ENCODE results near the gene FZD8. TPM values are rescaled to one million over a fixed set of nuclear protein-coding genes. Genes with fewer than 3 reads are reported as not detected.
A peak's percentile ranks its signal among the peaks of the same experiment; 100 is the strongest.

FZD8 gene
- total RNA-seq, 1 donor from 2014 or later, result 17.2 TPM

DNA sequence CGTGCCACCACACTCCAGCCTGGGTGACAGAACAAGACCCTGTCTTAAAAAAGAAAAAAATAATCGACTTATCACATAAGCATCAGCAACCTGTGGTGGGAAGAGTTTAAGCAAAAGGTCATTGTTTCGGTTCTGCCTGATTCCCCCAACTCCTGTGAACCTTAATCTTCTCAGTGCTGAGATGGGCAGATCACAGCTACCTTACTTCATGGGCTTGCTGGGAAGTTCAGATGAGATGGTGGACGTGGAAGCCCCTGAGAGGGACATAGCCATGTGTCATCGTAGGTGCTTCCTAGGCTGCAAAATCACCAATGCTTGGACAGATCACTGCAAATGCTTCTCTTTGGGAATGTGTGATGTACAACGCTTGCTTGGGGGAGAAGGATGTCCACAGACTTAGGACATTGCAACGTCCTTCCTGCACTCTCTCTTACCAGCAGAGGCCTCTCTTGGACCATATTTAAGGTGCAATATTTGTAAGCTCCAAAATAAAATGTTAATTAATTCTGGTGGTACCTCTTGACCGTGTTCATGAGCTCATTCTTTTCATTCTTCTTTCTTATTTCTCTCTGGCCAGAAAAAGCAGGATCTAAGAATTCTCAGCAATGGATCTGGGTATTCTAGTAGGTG, 28.4 kb downstream of the FZD8 start:
- no peaks in the 10 kb centered on the region for H4K20me1 ChIP-seq (ENCODE audit: insufficient read depth, low read length)
- no peak overlapping the region for H3K4me2 ChIP-seq (ENCODE audit: low read length)
- H3K36me3 ChIP-seq (ENCODE audit: insufficient read depth, low read length), result no peaks in the 10 kb centered on the region
- H3K9ac ChIP-seq (ENCODE audit: low read length), result no peak overlapping the region
- H3K4me3 Mint-ChIP-seq (ENCODE audit: unreplicated experiment), result no peak overlapping the region
- H3K27ac ChIP-seq (ENCODE audit: low read depth, low read length), result no peak overlapping the region
- no peak for FAIRE-seq
- H3K79me2 ChIP-seq (ENCODE audit: insufficient read depth, low read length), result no peaks in the 10 kb centered on the region
- peaks cover 25% of the 10 kb centered on the region for H3K27me3 Mint-ChIP-seq (ENCODE audit: low read depth, unreplicated experiment)
- no peaks in the 10 kb centered on the region for H3K36me3 Mint-ChIP-seq (ENCODE audit: low read depth, unreplicated experiment)
- H3K9me3 ChIP-seq (ENCODE audit: insufficient read depth, low read depth, low read length), result no peaks in the 10 kb centered on the region
- H3K4me1 ChIP-seq (ENCODE audit: insufficient read depth, low read length), result no peaks in the 10 kb centered on the region
- H3K27me3 ChIP-seq (ENCODE audit: insufficient read depth, low read length), result peaks cover 10% of the 10 kb centered on the region
- peaks cover 3% of the 10 kb centered on the region for H3K9me3 Mint-ChIP-seq (ENCODE audit: unreplicated experiment)
- H3K27ac Mint-ChIP-seq (ENCODE audit: unreplicated experiment), result no peak overlapping the region
- no peak for DNase-seq (ENCODE audit: low read depth)
- no peak for TF ChIP-seq EZH2 (IDR thresholded peaks at IDR 0.05; ENCODE audit: insufficient read depth, low read length)
- peak; percentile 56 for TF ChIP-seq CTCF (IDR thresholded peaks at IDR 0.05; ENCODE audit: insufficient read depth, low read depth, low read length)
- no peaks in the 10 kb centered on the region for H3K4me1 Mint-ChIP-seq (ENCODE audit: low read depth, unreplicated experiment)
- H3K4me3 ChIP-seq (ENCODE audit: insufficient read depth, low read depth, low read length), result no peak overlapping the region
- H2AFZ ChIP-seq (ENCODE audit: low read depth, low read length), result no peak overlapping the region

- no peak overlapping the region for H3K4me3 ChIP-seq (ENCODE audit: insufficient read depth, low read depth, low read length)
- no peaks in the 10 kb centered on the region for H3K4me1 ChIP-seq (ENCODE audit: insufficient read depth, low read length)
- DNase-seq (ENCODE audit: low read depth), result no peak
- no peak overlapping the region for H3K4me2 ChIP-seq (ENCODE audit: low read length)
- no peaks in the 10 kb centered on the region for H3K36me3 ChIP-seq (ENCODE audit: insufficient read depth, low read length)
- H3K9ac ChIP-seq (ENCODE audit: low read length), result no peak overlapping the region
- Mint-ChIP-seq H3K27me3 (ENCODE audit: low read depth, unreplicated experiment) (peaks cover 25% of the 10 kb centered on the region), H3K4me1 (ENCODE audit: low read depth, unreplicated experiment) (no peaks in the 10 kb centered on the region), H3K27ac (ENCODE audit: unreplicated experiment) (no peak overlapping the region), H3K4me3 (ENCODE audit: unreplicated experiment) (no peak overlapping the region), H3K9me3 (ENCODE audit: unreplicated experiment) (peaks cover 3% of the 10 kb centered on the region), H3K36me3 (ENCODE audit: low read depth, unreplicated experiment) (no peaks in the 10 kb centered on the region)
- H3K79me2 ChIP-seq (ENCODE audit: insufficient read depth, low read length), result no peaks in the 10 kb centered on the region
- H3K27ac ChIP-seq (ENCODE audit: low read depth, low read length), result no peak overlapping the region
- no peaks in the 10 kb centered on the region for H4K20me1 ChIP-seq (ENCODE audit: insufficient read depth, low read length)
- no peaks in the 10 kb centered on the region for H3K9me3 ChIP-seq (ENCODE audit: insufficient read depth, low read depth, low read length)
- no peak for FAIRE-seq
- TF ChIP-seq CTCF (IDR thresholded peaks at IDR 0.05; ENCODE audit: insufficient read depth, low read depth, low read length) (no peak), EZH2 (IDR thresholded peaks at IDR 0.05; ENCODE audit: insufficient read depth, low read length) (no peak)
- no peak overlapping the region for H2AFZ ChIP-seq (ENCODE audit: low read depth, low read length)
- peaks cover 10% of the 10 kb centered on the region for H3K27me3 ChIP-seq (ENCODE audit: insufficient read depth, low read length)
These were observed 29.0 kb downstream of the FZD8 start for GRCh38 chr10:35613107-35613440.

GRCh38 chr10:35612385-35613106, 29.6 kb downstream of the FZD8 start:
- Histone ChIP-seq H3K9ac (ENCODE audit: low read length) (no peak overlapping the region), H4K20me1 (ENCODE audit: insufficient read depth, low read length) (no peaks in the 10 kb centered on the region), H3K79me2 (ENCODE audit: insufficient read depth, low read length) (no peaks in the 10 kb centered on the region), H3K4me2 (ENCODE audit: low read length) (no peak overlapping the region), H3K27me3 (ENCODE audit: insufficient read depth, low read length) (peaks cover 10% of the 10 kb centered on the region), H3K4me1 (ENCODE audit: insufficient read depth, low read length) (no peaks in the 10 kb centered on the region), H3K4me3 (ENCODE audit: insufficient read depth, low read depth, low read length) (no peak overlapping the region), H3K9me3 (ENCODE audit: insufficient read depth, low read depth, low read length) (no peaks in the 10 kb centered on the region), H3K36me3 (ENCODE audit: insufficient read depth, low read length) (no peaks in the 10 kb centered on the region), H2AFZ (ENCODE audit: low read depth, low read length) (no peak overlapping the region), H3K27ac (ENCODE audit: low read depth, low read length) (no peak overlapping the region)
- DNase-seq (ENCODE audit: low read depth), result no peak
- Mint-ChIP-seq H3K4me1 (ENCODE audit: low read depth, unreplicated experiment) (no peaks in the 10 kb centered on the region), H3K9me3 (ENCODE audit: unreplicated experiment) (peaks cover 3% of the 10 kb centered on the region), H3K27ac (ENCODE audit: unreplicated experiment) (no peak overlapping the region), H3K4me3 (ENCODE audit: unreplicated experiment) (no peak overlapping the region), H3K27me3 (ENCODE audit: low read depth, unreplicated experiment) (peaks cover 25% of the 10 kb centered on the region), H3K36me3 (ENCODE audit: low read depth, unreplicated experiment) (no peaks in the 10 kb centered on the region)
- FAIRE-seq, result no peak
- no peak for TF ChIP-seq EZH2 (IDR thresholded peaks at IDR 0.05; ENCODE audit: insufficient read depth, low read length)
- no peak for TF ChIP-seq CTCF (IDR thresholded peaks at IDR 0.05; ENCODE audit: insufficient read depth, low read depth, low read length)
